HG03045 (cell line): ENCODE results near the gene PTGFR.

Source experiments
- ATAC-seq: cut with Tn5 transposase; IDR thresholded peaks from one replicate; pipeline ENCODE4 v1.9.1; 2021; ENCODE audit warnings: mild to moderate bottlenecking, moderate library complexity; ENCODE audit not compliant: unreplicated experiment

PTGFR gene

GRCh38 chr1:78587211-78587610 lies 96.4 kb downstream of the PTGFR start:
- ATAC-seq = no peak
